Forelimb muscle (tissue), 1 donor: ENCODE results near the gene WDR77. TPM values are rescaled to one million over a fixed set of nuclear protein-coding genes. Genes with fewer than 3 reads are reported as not detected.

ENCODE experiments used
- DNase-seq: peaks from one replicate; pipeline ENCODE4 v3.0.0-alpha.2; 2013; ENCODE audit warnings: low read depth
- polyA plus RNA-seq: library from polyadenylated mRNA; unstranded; fragments of 120-200 nt; gene quantifications from one replicate; pipeline ENCODE4 v1.2.1, GENCODE V29; 2013; ENCODE audit not compliant: insufficient read length

WDR77 gene
- polyA plus RNA-seq, 1 donor = 36.1 TPM

- no peak for DNase-seq
Measured at GRCh38 chr1:111469539-111469938, 20.5 kb upstream of the WDR77 start.

- no peak for DNase-seq
Measured at GRCh38 chr1:111468717-111469100, 19.7 kb upstream of the WDR77 start.

GRCh38 chr1:111467865-111468716 is 19.0 kb upstream of the WDR77 start:
- DNase-seq = no peak

- no peak for DNase-seq
Measured at GRCh38 chr1:111466480-111466879, 17.4 kb upstream of the WDR77 start.

GRCh38 chr1:111465754-111466153 is 16.7 kb upstream of the WDR77 start:
- DNase-seq = no peak

GRCh38 chr1:111463029-111463683 is 14.1 kb upstream of the WDR77 start:
- DNase-seq = no peak

- no peak for DNase-seq
Measured at GRCh38 chr1:111462370-111463028, 13.4 kb upstream of the WDR77 start.

GRCh38 chr1:111461765-111462164 is 12.7 kb upstream of the WDR77 start:
- DNase-seq = no peak

- no peak for DNase-seq
Measured at GRCh38 chr1:111455642-111456031, 6.6 kb upstream of the WDR77 start.

GRCh38 chr1:111454859-111455641 is 6.0 kb upstream of the WDR77 start:
- no peak for DNase-seq

- DNase-seq = no peak
Measured at GRCh38 chr1:111453706-111454105, 4.7 kb upstream of the WDR77 start.

- no peak for DNase-seq
Measured at GRCh38 chr1:111452581-111452980, 3.5 kb upstream of the WDR77 start.

- DNase-seq = no peak
Measured at GRCh38 chr1:111450185-111450584, 1.1 kb upstream of the WDR77 start.

GRCh38 chr1:111449703-111450017 is 604 bp upstream of the WDR77 start:
- DNase-seq = no peak

GRCh38 chr1:111448482-111448917 is 556 bp downstream of the WDR77 start:
- DNase-seq = no peak

GRCh38 chr1:111446967-111447892 is 1.8 kb downstream of the WDR77 start:
- no peak for DNase-seq

GRCh38 chr1:111446546-111446945 is 2.5 kb downstream of the WDR77 start:
- no peak for DNase-seq

- no peak for DNase-seq
Measured at GRCh38 chr1:111444031-111444430, 5.0 kb downstream of the WDR77 start.

GRCh38 chr1:111442457-111442856 is 6.6 kb downstream of the WDR77 start:
- no peak for DNase-seq

GRCh38 chr1:111441573-111442192 is 7.4 kb downstream of the WDR77 start:
- DNase-seq = no peak
